Measurements from ENCODE around the gene TSHZ1.

DNA sequence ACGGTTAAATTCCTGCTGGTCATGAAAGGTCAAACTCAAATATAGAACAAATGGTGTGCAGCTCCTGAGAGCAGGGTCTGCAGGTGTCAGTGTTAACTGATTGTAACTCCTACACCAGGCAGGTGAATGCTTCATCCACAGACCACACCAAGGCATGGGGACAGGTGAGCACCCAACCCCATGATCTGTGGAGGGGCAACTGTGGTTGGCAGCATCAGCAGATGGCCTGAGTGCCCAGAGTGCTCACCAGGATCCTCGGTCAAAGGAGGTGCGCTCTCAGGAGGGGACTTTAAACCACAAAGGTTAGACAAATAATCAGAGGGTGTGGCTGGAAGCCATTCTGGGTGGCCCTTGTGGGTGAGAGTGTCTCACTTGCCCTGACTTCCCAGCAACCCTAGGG lies 46.1 kb upstream of the TSHZ1 start:
- TF ChIP-seq POLR2A (IDR thresholded peaks at IDR 0.05), result no peak
- TF ChIP-seq, protein P1, sequence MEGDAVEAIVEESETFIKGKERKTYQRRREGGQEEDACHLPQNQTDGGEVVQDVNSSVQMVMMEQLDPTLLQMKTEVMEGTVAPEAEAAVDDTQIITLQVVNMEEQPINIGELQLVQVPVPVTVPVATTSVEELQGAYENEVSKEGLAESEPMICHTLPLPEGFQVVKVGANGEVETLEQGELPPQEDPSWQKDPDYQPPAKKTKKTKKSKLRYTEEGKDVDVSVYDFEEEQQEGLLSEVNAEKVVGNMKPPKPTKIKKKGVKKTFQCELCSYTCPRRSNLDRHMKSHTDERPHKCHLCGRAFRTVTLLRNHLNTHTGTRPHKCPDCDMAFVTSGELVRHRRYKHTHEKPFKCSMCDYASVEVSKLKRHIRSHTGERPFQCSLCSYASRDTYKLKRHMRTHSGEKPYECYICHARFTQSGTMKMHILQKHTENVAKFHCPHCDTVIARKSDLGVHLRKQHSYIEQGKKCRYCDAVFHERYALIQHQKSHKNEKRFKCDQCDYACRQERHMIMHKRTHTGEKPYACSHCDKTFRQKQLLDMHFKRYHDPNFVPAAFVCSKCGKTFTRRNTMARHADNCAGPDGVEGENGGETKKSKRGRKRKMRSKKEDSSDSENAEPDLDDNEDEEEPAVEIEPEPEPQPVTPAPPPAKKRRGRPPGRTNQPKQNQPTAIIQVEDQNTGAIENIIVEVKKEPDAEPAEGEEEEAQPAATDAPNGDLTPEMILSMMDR (IDR thresholded peaks at IDR 0.05), result no peak

Measured in esophagus squamous epithelium (tissue), 4 donors.